Measurements from ENCODE around the gene CAMK1D.

GRCh38 chr10:12448729-12449391 is 99.5 kb downstream of the CAMK1D start:
- no peak for TF ChIP-seq POLR2A (IDR thresholded peaks at IDR 0.05)
- TF ChIP-seq, protein P1, sequence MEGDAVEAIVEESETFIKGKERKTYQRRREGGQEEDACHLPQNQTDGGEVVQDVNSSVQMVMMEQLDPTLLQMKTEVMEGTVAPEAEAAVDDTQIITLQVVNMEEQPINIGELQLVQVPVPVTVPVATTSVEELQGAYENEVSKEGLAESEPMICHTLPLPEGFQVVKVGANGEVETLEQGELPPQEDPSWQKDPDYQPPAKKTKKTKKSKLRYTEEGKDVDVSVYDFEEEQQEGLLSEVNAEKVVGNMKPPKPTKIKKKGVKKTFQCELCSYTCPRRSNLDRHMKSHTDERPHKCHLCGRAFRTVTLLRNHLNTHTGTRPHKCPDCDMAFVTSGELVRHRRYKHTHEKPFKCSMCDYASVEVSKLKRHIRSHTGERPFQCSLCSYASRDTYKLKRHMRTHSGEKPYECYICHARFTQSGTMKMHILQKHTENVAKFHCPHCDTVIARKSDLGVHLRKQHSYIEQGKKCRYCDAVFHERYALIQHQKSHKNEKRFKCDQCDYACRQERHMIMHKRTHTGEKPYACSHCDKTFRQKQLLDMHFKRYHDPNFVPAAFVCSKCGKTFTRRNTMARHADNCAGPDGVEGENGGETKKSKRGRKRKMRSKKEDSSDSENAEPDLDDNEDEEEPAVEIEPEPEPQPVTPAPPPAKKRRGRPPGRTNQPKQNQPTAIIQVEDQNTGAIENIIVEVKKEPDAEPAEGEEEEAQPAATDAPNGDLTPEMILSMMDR (IDR thresholded peaks at IDR 0.05) = no peak
- TF ChIP-seq POLR2AphosphoS5 (IDR thresholded peaks at IDR 0.05) = peak in 1 of 3 donors; percentile 33

Measured in breast epithelium (tissue), 3 donors.